ENCODE measurements around the gene CNGA2. TPM values are rescaled to one million over a fixed set of nuclear protein-coding genes. Genes with fewer than 3 reads are reported as not detected.

The CNGA2 gene
- total RNA-seq, 2 donors from 2014 or later = not detected

DNA sequence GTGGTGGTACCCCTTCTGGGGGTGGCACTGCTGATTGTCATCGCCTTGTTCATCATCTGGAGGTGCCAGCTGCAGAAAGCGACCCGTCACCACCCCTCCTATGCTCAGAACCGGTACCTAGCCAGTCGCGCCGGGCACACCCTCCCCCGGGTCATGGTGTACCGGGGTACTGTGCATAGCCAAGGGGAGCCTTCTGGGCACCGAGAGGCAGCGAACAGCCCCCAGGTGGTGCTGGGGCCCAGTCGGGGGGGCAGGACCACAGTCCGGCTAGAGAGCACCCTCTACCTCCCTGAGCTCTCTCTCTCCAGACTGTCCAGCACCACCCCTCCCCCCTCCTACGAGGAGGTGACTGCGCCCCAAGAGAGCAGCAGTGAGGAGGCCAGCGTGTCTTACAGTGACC is 34.0 kb upstream of the CNGA2 start:
- H3K36me3 ChIP-seq = no peaks in the 10 kb centered on the region
- no peak for DNase-seq (ENCODE audit: low spot score)
- no peaks in the 10 kb centered on the region for H3K9me3 ChIP-seq
- TF ChIP-seq, protein P1, sequence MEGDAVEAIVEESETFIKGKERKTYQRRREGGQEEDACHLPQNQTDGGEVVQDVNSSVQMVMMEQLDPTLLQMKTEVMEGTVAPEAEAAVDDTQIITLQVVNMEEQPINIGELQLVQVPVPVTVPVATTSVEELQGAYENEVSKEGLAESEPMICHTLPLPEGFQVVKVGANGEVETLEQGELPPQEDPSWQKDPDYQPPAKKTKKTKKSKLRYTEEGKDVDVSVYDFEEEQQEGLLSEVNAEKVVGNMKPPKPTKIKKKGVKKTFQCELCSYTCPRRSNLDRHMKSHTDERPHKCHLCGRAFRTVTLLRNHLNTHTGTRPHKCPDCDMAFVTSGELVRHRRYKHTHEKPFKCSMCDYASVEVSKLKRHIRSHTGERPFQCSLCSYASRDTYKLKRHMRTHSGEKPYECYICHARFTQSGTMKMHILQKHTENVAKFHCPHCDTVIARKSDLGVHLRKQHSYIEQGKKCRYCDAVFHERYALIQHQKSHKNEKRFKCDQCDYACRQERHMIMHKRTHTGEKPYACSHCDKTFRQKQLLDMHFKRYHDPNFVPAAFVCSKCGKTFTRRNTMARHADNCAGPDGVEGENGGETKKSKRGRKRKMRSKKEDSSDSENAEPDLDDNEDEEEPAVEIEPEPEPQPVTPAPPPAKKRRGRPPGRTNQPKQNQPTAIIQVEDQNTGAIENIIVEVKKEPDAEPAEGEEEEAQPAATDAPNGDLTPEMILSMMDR (IDR thresholded peaks at IDR 0.05) = no peak
- H3K4me3 ChIP-seq = no peak overlapping the region
- no peaks in the 10 kb centered on the region for H3K27me3 ChIP-seq
- H3K4me1 ChIP-seq = no peaks in the 10 kb centered on the region
- no peak overlapping the region for H3K27ac ChIP-seq

DNA sequence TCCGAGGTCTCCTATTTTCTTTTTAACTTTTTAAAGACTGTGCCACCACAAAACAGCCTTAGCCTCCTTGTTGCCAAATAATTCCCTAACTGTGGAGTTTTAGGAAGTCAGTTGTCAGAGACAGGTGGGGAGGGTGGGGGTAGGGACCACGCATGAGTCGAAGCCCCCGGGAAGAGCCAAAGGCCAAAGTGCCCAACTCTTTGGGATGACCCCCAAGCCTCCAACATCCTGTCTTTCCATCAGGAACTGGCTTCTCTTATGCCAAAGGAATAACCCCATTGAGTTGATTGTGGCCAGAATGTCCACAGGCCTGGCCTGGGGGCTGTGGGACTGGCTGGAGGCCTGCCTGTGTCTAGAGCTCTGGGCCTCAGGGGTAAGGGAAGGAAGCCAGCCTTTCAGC is 33.5 kb upstream of the CNGA2 start:
- Histone ChIP-seq H3K4me3 (no peak overlapping the region), H3K27ac (no peak overlapping the region), H3K36me3 (no peaks in the 10 kb centered on the region), H3K9me3 (no peaks in the 10 kb centered on the region), H3K4me1 (no peaks in the 10 kb centered on the region), H3K27me3 (no peaks in the 10 kb centered on the region)
- TF ChIP-seq, protein P1 (IDR thresholded peaks at IDR 0.05) = no peak
- no peak for DNase-seq (ENCODE audit: low spot score)

DNA sequence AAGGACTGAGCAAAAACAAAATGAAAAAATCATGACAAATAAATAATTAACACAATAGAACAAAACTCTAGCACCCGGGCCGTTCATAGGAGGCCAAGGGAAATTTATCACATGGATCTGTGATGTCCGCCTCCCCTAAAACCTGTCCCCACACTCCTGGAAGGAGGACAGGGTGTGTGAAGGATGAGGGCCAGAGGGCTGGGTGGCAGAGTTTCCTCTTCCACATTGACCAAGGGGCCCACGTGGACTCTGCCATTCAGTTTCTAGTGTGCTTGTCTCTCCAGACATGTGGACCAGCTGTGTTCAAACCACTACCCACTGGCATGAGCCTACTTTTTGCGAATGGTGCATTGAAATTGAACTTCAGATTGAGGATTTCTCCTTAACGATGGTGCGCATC is 33.0 kb upstream of the CNGA2 start:
- Histone ChIP-seq H3K9me3 (no peaks in the 10 kb centered on the region), H3K4me1 (no peaks in the 10 kb centered on the region), H3K27me3 (no peaks in the 10 kb centered on the region), H3K36me3 (no peaks in the 10 kb centered on the region), H3K4me3 (no peak overlapping the region), H3K27ac (no peak overlapping the region)
- DNase-seq (ENCODE audit: low spot score) = no peak
- TF ChIP-seq, protein P1 (IDR thresholded peaks at IDR 0.05) = no peak

DNA sequence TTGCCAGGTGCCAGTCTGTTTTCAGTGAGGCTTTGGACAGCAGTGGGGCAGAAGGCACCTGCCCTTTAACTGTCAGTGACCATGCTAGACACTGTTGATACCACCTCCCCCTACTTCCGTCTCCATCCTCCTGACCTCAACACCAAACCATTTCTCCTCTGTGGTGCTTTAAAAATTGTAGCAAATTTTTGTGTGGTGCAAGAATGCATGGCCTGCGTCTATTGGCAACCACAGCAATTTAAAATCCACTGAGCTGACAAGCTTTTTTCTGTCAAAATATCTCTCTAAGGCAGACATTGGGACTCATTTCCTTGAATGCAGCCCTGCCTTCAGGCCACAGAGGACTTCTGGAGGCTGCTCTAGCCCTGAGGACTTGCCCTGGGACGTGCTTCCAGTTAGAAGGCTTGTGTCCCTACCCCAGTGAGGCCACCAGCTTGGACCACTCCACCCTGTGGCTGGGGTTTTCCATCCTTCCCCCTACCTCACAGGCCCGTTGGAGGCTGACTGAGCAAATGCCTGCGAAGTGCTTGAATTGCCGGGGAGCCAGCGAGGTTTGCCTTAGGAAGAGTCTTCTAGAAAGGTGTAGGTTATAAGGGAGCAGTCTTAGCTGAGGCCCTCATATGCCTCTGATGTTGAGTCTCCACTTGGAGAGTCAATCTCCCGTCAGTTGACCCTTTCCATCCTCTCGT is 32.4 kb upstream of the CNGA2 start:
- no peaks in the 10 kb centered on the region for H3K4me1 ChIP-seq
- no peaks in the 10 kb centered on the region for H3K36me3 ChIP-seq
- no peak overlapping the region for H3K27ac ChIP-seq
- no peaks in the 10 kb centered on the region for H3K9me3 ChIP-seq
- no peak for DNase-seq (ENCODE audit: low spot score)
- no peaks in the 10 kb centered on the region for H3K27me3 ChIP-seq
- H3K4me3 ChIP-seq = no peak overlapping the region
- TF ChIP-seq, protein P1 (IDR thresholded peaks at IDR 0.05) = no peak

DNA sequence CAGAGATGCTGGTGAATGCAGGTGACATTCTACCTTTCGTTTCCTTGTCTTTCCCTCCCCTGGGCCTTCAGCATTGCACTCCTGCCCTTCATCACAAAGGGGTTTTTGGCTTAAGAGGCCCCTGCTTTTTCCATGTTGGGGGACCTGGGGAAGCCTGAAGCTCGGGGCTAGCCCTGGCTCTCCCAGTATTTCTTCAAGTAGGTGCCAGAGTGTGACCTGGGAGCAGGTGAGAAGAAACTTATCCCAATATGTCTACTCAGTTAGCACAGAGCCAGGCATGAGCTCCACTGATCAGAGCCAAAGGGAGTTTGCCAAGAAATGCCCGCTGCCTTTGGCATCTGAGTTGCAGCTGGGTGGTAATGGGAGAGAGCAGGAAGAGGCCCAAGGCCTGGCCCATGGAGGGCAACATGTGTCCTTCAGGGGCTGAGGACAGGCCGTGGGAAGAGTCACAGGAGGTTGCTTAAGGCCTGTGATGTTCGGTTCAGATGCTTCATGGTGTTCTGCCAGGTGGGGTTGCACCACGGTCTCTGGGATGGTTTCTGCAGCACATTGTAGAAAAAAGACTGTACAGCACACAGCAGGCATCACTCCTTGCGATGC is 31.7 kb upstream of the CNGA2 start:
- DNase-seq (ENCODE audit: low spot score) = no peak
- TF ChIP-seq, protein P1 (IDR thresholded peaks at IDR 0.05) = no peak
- H3K27me3 ChIP-seq = no peaks in the 10 kb centered on the region
- no peaks in the 10 kb centered on the region for H3K9me3 ChIP-seq
- no peaks in the 10 kb centered on the region for H3K36me3 ChIP-seq
- H3K27ac ChIP-seq = no peak overlapping the region
- no peak overlapping the region for H3K4me3 ChIP-seq
- no peaks in the 10 kb centered on the region for H3K4me1 ChIP-seq

DNA sequence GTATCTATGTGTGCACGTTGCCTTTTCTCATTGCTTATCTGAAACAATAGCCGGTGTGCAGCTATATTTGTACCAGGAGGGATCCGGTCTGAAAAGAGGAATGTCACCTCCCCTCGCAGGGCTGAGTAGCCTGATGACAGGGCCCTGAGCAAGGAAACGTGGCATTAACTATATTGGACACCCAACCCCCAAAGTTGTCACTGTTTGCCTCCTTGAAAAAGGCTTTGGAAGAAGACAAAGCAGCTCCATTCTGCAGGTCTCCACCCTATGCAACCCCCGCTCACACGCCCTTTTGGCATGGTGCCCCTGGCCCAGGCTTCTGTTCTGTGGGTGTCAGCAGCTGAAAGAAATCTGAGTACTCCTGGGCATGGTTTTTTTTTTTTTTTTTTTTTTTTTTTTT is 31.1 kb upstream of the CNGA2 start:
- no peaks in the 10 kb centered on the region for H3K9me3 ChIP-seq
- H3K4me1 ChIP-seq = no peaks in the 10 kb centered on the region
- H3K4me3 ChIP-seq = no peak overlapping the region
- no peak for DNase-seq (ENCODE audit: low spot score)
- no peaks in the 10 kb centered on the region for H3K36me3 ChIP-seq
- H3K27me3 ChIP-seq = no peaks in the 10 kb centered on the region
- H3K27ac ChIP-seq = no peak overlapping the region
- TF ChIP-seq, protein P1 (IDR thresholded peaks at IDR 0.05) = no peak
